ENCODE data around the gene RBFA. TPM values are rescaled to one million over a fixed set of nuclear protein-coding genes. Genes with fewer than 3 reads are reported as not detected.

The RBFA gene
- total RNA-seq, 1 experiment from 2014 or later: 45.3 TPM

GRCh38 chr18:80000877-80001276 is 33.4 kb upstream of the RBFA start:
- Histone ChIP-seq H3K9ac (ENCODE audit: low read length) (no peak overlapping the region), H3K4me1 (ENCODE audit: control insufficient read depth in 1 of 2, insufficient read depth in 2 of 2, low read length in 2 of 2) (no peaks in the 10 kb centered on the region), H3K4me2 (ENCODE audit: low read length) (no peak overlapping the region), H3K36me3 (ENCODE audit: control insufficient read depth in 1 of 2, insufficient read depth in 2 of 2, low read length in 2 of 2) (no peaks in the 10 kb centered on the region), H4K20me1 (ENCODE audit: insufficient read depth) (no peaks in the 10 kb centered on the region), H3K9me2 (ENCODE audit: insufficient read depth) (no peaks in the 10 kb centered on the region), H3K4me3 (replicated peaks in 1 of 2; ENCODE audit: low read depth in 1 of 2, low read length in 2 of 2) (no peak overlapping the region), H3K79me2 (ENCODE audit: insufficient read depth, low read length) (no peaks in the 10 kb centered on the region), H3K27ac (ENCODE audit: low read depth, low read length) (no peak overlapping the region), H3K9me3 (ENCODE audit: control insufficient read depth in 1 of 2, insufficient read depth in 1 of 2, low read depth in 1 of 2, low read length in 2 of 2) (0 out of 4 replicates have a peak, but pooled peaks cover 0 to 3% of the 10 kb centered on the region in 2 experiments), H2AFZ (ENCODE audit: low read depth, low read length, poor library complexity, severe bottlenecking) (no peak overlapping the region), H3K27me3 (ENCODE audit: insufficient read depth, low read length) (no peaks in the 10 kb centered on the region)
- ChIA-PET CTCF (interaction anchor here (0.6 kb wide), 1 partner anchor 39 kb away, joined by 3 read pairs; no protein-coding TSS in a partner anchor), POLR2A (no interaction called here), RAD21 (ENCODE audit: low non-redundant PET in 1 of 2, low total read pairs in 2 of 2, uncharacterized antibody in 2 of 2, unreplicated experiment in 2 of 2) (no interaction called here)
- TF ChIP-seq FOSL1 (IDR thresholded peaks at IDR 0.05; ENCODE audit: low read depth): no peak
- TF ChIP-seq POLR2AphosphoS5 (IDR thresholded peaks at IDR 0.05; ENCODE audit: low read depth, low read length): no peak
- TF ChIP-seq EZH2phosphoT487 (IDR thresholded peaks at IDR 0.05; ENCODE audit: borderline replicate concordance): no peak
- TF ChIP-seq TCF7L2 (IDR thresholded peaks at IDR 0.05; ENCODE audit: borderline replicate concordance, extremely low read depth, insufficient read depth, insufficient read length): no peak
- TF ChIP-seq EZH2 (IDR thresholded peaks at IDR 0.05): no peak
- intact Hi-C loops (cut with micrococcal nuclease): no loop called here
- DNase-seq (ENCODE audit: low read depth, low spot score): no peak
- no peak for ATAC-seq
- BruUV-seq (replicated peaks): no TSS peak

DNA sequence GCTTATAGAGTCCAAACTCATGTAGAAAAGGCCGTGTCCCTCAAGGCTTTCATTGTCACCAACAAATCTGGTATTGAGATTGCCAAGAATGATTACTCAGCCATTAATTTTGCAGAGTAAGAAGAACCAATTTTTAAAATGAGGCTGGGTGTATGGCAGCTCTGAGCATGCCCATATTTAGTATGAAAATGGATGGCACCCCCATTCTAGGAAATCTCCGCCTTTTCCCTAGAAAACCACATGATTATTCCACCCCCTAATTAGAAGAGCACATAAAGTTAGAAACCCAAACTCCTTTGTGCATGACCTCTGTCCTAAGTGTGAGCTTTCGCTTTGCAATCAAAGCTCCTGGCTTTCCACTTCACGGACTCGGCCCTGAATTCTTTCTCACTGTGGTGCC is 31.8 kb upstream of the RBFA start:
- TF ChIP-seq ZNF274 (IDR thresholded peaks at IDR 0.05; ENCODE audit: low read depth, low read length): no peak
- TF ChIP-seq YY1 (IDR thresholded peaks at IDR 0.05; ENCODE audit: extremely low read depth, insufficient replicate concordance, low read depth, low read length): no peak
- TF ChIP-seq, protein P1, sequence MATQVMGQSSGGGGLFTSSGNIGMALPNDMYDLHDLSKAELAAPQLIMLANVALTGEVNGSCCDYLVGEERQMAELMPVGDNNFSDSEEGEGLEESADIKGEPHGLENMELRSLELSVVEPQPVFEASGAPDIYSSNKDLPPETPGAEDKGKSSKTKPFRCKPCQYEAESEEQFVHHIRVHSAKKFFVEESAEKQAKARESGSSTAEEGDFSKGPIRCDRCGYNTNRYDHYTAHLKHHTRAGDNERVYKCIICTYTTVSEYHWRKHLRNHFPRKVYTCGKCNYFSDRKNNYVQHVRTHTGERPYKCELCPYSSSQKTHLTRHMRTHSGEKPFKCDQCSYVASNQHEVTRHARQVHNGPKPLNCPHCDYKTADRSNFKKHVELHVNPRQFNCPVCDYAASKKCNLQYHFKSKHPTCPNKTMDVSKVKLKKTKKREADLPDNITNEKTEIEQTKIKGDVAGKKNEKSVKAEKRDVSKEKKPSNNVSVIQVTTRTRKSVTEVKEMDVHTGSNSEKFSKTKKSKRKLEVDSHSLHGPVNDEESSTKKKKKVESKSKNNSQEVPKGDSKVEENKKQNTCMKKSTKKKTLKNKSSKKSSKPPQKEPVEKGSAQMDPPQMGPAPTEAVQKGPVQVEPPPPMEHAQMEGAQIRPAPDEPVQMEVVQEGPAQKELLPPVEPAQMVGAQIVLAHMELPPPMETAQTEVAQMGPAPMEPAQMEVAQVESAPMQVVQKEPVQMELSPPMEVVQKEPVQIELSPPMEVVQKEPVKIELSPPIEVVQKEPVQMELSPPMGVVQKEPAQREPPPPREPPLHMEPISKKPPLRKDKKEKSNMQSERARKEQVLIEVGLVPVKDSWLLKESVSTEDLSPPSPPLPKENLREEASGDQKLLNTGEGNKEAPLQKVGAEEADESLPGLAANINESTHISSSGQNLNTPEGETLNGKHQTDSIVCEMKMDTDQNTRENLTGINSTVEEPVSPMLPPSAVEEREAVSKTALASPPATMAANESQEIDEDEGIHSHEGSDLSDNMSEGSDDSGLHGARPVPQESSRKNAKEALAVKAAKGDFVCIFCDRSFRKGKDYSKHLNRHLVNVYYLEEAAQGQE (IDR thresholded peaks at IDR 0.05; ENCODE audit: low read depth): no peak
- no peak for TF ChIP-seq ELF1 (IDR thresholded peaks at IDR 0.05; ENCODE audit: borderline replicate concordance, low read depth)
- 0 out of 4 replicates have a peak, but pooled peaks cover 0 to 3% of the 10 kb centered on the region in 2 experiments for H3K9me3 ChIP-seq (ENCODE audit: control insufficient read depth in 1 of 2, insufficient read depth in 1 of 2, low read depth in 1 of 2, low read length in 2 of 2)

More for the DNA sequence above, 31.8 kb upstream of the RBFA start:
- intact Hi-C loops (cut with micrococcal nuclease): no loop called here
- no peak overlapping the region for H3K4me2 ChIP-seq (ENCODE audit: low read length)
- H3K9ac ChIP-seq (ENCODE audit: low read length): no peak overlapping the region
- no peaks in the 10 kb centered on the region for H3K9me2 ChIP-seq (ENCODE audit: insufficient read depth)
- CTCF ChIA-PET: no interaction called here
- H3K4me1 ChIP-seq (ENCODE audit: control insufficient read depth in 1 of 2, insufficient read depth in 2 of 2, low read length in 2 of 2): no peaks in the 10 kb centered on the region
- no peak overlapping the region for H3K27ac ChIP-seq (ENCODE audit: low read depth, low read length)
- H3K4me3 ChIP-seq (replicated peaks in 1 of 2; ENCODE audit: low read depth in 1 of 2, low read length in 2 of 2): no peak overlapping the region
- H3K79me2 ChIP-seq (ENCODE audit: insufficient read depth, low read length): no peaks in the 10 kb centered on the region
- H3K36me3 ChIP-seq (ENCODE audit: control insufficient read depth in 1 of 2, insufficient read depth in 2 of 2, low read length in 2 of 2): no peaks in the 10 kb centered on the region
- DNase-seq (ENCODE audit: low read depth, low spot score): no peak
- no peaks in the 10 kb centered on the region for H3K27me3 ChIP-seq (ENCODE audit: insufficient read depth, low read length)
- no peak for ATAC-seq
- RAD21 ChIA-PET (ENCODE audit: low non-redundant PET in 1 of 2, low total read pairs in 2 of 2, uncharacterized antibody in 2 of 2, unreplicated experiment in 2 of 2): no interaction called here
- BruUV-seq (replicated peaks): no TSS peak
- POLR2A ChIA-PET: no interaction called here
- H4K20me1 ChIP-seq (ENCODE audit: insufficient read depth): no peaks in the 10 kb centered on the region
- H2AFZ ChIP-seq (ENCODE audit: low read depth, low read length, poor library complexity, severe bottlenecking): no peak overlapping the region

Data from HCT116 (cell line).